HL-60/S4 (cell line): ENCODE measurements around the gene DNAJC4.
"Not testable (repeated sequence)": the region's sequence is repeated elsewhere in the genome, so short reads cannot be mapped to it uniquely, and the experiment has no call there.

Experiments used
- in situ Hi-C: fragments of 300-500 bp; cut with MboI; formaldehyde crosslinking; loops from 2 replicates; pipeline ENCODE4 v1.14.3; 2022; ENCODE audit warnings: low sequenced_read_pairs

DNAJC4 gene

DNA sequence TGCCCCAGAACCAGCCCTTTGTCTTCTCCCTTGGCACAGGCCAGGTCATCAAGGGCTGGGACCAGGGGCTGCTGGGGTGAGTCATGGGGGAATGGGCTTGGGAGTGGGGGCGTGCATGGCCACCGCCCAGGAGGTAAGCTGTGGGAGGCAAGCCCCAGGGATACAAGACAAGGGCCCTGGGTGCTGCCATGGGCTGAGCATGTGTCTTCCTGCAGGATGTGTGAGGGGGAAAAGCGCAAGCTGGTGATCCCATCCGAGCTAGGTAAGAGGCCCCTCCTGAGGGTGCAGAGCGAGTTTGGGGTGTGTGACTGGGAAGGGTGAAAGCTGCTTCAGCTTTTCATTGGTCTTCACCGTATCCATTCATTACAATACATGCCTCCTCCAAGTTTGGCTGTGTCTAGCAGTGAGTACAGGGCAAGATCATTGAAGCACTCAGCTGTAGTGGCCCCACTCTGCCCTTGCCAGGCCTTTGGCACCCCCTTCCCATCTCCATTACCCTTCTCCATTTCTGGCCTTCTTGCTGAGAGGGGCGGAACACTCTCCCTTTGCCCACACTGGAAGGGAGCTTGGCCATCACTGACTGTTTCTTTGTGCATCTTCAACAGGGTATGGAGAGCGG is 13.0 kb downstream of the DNAJC4 start:
- in situ Hi-C loops = no loop called here

DNA sequence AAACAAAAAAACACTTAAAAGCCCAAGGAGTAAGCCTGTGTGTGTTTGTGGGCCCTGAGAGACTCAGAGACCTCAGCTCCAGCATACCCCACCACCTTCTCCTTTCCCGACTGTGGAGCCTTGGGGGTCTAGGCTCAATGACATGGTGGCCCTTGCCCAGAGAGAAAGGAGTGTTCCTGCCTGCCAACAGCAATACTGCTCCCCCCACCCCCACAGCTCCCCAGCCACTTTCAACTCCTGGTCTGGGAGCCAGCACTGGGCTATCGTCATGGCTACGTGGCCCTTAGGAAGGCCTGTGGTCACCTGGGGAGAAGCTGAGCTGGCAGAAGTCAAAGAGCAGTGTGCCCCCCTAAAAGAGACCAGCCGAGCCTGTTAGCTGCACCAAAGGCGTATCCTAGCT is 13.8 kb downstream of the DNAJC4 start:
- in situ Hi-C loops = no loop called here

- in situ Hi-C loops = no loop called here
Observed at GRCh38 chr11:64244966-64245365, 14.6 kb downstream of the DNAJC4 start.

DNA sequence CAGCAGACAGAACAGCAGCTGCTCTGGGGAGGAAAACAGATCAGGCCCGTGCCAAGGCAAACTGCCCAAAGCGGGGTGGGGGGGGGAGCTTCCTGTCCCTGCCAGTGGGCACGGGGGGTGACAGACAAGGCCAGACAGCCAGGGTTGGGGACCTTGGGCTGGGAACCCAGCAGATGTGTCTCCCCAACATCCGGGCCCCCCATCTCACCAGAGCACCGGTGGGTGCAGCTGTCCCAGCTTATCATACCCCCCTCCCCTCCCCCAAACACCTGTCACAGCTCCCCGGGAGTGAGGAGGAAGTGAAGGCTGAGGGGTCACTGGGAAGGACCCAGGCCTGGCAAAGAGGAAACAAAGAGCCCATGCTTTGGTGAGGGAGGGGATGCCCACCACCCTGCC is 15.1 kb downstream of the DNAJC4 start:
- in situ Hi-C loops = no loop called here

DNA sequence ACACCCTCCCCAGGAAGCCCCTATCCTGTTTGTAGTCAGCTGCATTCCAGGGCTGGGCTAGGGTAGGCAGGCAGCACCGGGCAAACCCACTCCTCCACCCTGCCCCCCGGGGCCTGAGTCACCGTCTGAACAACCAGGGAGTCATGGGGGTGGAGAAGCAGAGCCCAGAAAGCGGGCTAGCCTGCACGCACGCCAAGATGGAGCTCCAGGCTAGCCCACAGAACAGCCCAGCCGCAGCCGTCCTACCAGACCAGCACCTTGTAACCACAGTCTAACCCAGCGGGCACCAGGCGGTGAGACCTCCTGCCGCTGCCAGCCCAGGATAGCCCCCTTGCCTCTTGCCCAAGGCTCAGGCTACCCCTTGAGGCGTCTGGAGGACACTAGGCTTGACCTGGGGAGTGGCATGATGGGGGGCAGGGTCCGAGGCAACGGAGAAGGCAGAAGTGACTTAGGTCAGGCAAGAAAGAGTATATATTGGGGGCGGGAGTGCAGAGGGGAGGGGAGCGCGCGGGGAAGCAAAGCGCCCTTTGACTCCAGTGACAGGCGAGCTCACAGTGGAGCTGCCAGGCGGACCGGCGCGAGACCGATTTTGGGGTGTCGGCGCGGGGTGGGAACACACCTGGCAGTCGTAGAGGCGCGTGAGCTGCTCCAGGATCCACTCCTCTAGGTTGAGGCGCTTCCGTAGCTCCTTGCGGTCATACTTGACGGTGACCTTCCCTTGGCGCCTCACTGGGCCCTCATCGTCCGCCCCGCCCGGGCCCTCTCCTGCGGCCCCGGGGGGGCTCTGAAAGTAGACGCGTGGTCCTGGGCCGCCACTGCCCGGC is 15.7 kb downstream of the DNAJC4 start:
- in situ Hi-C loops = no loop called here

DNA sequence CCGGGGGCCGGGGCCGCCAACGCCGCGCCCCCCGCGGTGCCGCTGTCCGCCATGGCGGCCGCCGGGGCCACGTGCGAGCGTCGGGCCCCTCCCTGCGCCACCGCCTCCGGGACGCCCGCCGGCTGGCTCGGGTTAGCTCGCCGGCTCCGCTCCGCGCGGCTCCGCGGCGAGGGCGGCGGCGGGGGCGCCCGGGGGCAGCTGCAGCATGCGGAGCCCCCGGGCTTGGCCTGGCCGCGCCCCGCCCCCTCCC is 16.2 kb downstream of the DNAJC4 start:
- in situ Hi-C loops = not testable (repeated sequence)

- in situ Hi-C loops = no loop called here
Observed at GRCh38 chr11:64246871-64247728, 16.8 kb downstream of the DNAJC4 start, which contains the start of gene PPP1R14B. Gene PPP1R14B, minus strand, starts transcription at chr11:64246943. Its CDS starts 270 bp downstream, at chr11:64246673.

DNA sequence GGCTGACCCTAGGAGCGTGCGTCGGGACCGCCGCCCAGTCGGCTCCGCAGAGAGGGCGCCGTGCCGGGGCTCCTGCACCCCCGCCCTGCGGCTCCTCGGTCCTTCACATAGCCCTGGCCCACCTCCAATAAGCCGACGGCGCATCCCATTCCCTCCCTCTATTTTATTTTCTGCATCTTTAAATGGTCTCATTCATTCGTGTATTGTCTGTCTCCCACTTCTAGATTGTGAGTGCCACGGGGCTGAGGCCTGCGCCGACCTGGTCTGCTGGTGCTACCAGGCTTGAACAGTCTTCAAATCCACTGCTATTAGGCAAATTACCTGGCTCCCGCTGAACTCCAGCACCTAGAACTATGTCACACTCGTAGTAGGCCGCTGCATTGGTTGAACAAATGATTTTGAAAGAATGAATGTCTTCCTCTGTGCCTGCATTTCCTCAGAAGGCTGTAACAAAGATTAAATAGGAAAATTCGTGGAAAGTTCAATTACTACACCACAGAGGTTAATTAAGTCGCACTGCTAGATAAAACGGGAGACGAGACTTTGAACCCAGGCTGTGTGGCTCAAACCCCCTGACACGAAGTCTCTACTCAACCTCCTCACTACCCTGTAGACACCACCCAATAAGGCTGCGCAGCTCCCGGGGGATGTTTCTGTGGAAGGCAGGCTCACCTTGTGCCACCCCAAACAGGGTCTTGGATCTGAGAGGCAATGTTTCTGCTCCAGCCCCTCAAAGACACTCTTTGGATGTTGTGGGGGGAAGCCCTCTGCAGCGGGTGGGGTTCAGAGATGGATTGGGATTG is 17.6 kb downstream of the DNAJC4 start:
- in situ Hi-C loops = no loop called here

DNA sequence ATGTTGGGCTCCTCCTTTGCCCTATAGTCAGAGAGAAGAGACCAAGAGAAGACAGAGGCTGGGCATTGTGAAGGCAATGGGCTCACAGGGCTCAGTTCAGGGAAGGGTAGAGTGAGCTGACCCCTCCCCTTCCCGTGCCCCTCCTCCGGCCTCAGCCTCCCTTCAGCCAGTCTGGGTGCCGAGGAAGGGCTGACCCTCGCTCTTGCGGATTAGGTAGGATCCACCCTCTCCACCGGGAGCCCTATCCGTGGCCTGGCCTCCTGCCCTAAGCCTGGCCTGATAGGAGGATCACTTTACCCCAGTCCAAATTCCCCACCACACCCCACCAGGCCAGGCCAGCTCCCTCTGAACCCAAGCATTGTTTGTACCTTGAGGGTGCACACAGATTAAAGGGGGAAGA is 18.2 kb downstream of the DNAJC4 start:
- in situ Hi-C loops = no loop called here

- in situ Hi-C loops = no loop called here
Observed at GRCh38 chr11:64249038-64249437, 18.7 kb downstream of the DNAJC4 start.

- in situ Hi-C loops = no loop called here
Observed at GRCh38 chr11:64249563-64250414, 19.4 kb downstream of the DNAJC4 start.

DNA sequence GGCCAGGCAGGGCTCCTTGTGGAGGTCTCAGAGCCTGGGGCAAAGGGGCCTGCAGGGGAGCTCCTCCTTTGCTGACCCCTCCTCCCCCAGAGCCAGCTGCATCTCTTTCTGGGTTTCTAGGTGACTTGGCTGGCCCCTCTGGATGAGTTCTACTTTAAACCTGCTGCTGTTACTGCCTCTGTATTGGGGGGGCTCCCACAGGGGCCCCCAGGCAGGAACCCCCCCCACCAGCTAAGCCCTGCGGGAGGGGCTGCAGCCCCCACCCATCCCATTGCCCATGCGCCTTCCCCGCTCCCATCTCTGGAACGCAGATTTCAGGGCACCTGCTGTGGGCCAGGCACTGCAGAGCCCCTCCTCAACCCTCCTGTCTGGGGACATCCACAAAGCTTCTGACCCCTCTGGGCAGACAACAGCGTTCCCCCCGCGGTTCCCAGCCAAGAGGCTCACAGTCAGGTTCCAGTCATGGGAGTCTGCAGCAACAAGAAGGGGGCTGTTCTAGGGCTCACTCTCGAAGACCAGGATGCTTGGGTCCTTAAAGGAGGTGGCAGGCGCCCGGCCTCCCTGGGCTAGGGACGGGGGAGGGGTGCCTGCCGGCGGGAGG is 20.2 kb downstream of the DNAJC4 start:
- in situ Hi-C loops = no loop called here

- in situ Hi-C loops = no loop called here
Observed at GRCh38 chr11:64251016-64251752, 20.8 kb downstream of the DNAJC4 start, which contains the start of gene PLCB3. Gene PLCB3, plus strand, starts transcription at chr11:64251530. Its CDS starts 120 bp downstream, at chr11:64251650.

DNA sequence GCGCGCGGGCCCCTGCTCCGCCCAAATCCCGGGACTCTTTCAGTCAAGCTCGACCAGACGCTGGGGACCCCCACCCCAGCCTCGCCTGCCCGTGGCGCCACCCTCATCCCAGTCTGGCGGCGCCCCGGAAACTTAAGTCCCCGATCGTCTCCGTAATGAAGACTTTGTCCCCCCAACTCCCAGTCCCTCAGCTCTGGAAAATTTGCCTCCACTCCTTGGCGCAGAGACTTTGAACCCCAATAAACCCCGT is 21.3 kb downstream of the DNAJC4 start:
- in situ Hi-C loops = no loop called here

GRCh38 chr11:64252003-64252872 is 21.9 kb downstream of the DNAJC4 start:
- in situ Hi-C loops = no loop called here

DNA sequence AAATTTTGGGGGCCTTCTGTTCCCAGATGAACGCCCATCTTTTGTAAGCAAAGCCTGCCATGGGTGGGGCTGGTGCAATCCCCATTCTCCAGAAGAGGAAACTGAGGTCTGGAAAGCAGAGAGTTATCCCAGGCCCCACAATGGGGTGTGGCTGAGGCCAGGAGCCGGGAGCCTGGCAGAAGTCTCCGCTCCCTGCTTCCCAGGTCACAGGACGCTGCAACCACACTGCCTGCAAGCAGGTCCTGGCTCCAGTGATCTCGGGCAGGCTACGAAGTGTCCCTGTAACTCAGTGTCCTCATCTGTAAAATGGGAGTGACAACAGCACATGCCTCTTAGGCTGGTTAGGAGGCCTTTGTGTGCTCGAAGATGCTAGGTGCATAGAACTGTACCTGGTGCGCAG is 22.7 kb downstream of the DNAJC4 start:
- in situ Hi-C loops = no loop called here

DNA sequence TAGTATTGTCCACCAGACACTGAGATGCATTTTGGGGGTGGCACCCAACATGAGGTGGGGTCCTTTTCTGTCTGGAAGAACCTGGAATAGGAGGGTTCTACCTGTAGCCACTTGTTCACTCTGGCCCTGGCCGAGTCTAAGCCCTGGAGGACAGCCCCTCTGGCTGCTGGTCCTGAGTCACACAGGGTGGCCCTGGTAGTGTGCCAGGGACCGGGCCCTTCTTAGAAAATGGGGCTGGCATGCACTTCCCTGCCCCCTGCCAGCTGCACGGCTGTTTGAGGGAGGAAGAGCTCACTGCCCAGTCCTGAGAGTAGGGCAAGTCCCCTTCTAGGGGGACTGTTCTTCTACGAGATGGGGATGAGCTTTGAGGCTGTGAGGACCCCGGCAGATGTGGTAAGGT is 23.1 kb downstream of the DNAJC4 start:
- in situ Hi-C loops = no loop called here

DNA sequence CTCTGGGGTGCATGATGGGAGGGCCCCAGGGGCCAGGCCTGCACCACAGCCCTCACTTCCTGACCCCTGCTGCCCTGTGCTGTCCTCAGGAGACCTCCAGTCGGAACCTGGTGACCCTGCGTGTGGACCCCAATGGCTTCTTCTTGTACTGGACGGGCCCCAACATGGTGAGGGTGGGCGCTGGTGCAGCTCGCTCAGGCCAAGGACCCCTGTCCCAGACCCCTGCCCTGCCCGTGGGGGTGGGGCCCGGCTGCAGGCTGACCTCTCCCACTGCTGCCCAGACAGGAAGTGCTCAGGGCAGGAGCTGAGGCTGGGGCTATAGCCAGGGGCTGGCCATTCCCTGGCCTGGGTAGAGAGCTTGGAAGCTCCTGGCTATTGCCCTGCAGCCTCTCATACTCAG is 24.0 kb downstream of the DNAJC4 start:
- in situ Hi-C loops = no loop called here
